GM19324 (cell line): Measurements from ENCODE around the gene ACP2.
A peak's percentile ranks its signal among the peaks of the same experiment; 100 is the strongest.

Experiments
- ATAC-seq: cut with Tn5 transposase; IDR thresholded peaks from one replicate; pipeline ENCODE4 v1.9.1; 2021; ENCODE audit warnings: mild to moderate bottlenecking, moderate library complexity; ENCODE audit not compliant: unreplicated experiment, low FRiP score

ACP2 gene

DNA sequence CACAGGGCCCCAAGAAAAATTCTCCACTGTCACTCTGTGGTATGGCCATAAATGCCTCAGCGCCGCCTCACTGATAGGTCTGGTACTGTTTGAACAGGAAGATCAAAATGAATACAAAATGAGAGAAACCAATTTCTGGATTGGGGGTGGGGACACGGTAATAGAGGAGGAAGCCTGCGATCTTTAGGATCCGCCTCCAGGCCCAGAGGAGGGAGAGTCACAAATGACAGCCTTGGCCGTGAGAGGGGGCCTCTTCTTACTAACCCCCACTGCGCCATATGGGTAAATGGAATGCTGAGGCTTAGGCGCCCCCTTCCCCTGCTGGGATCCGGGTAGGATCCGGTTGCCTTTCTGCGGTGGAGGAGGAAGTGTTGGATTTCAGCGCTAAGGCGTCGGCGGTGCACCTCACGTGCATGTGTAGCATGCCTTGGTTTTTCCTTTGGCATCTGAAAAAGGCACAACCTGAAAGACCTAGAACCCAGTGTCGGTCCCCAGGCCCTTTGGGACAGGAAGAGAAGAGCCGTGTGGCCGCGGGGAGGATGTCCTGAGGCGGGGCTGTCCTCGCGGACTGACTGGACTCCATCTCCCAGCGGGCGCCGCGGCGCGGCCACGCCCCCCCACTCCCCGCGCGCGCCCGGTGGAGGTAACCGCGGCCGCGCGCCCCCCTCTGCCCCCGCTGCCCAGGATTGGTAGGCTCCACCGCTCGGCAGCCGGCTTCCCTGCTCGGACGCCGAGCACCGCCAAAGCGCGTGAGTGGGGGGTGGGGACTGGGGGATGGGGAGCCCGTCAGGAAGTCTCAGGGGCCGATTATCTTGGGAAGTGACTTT is 20.6 kb upstream of the ACP2 start:
- peak; percentile 69 for ATAC-seq

DNA sequence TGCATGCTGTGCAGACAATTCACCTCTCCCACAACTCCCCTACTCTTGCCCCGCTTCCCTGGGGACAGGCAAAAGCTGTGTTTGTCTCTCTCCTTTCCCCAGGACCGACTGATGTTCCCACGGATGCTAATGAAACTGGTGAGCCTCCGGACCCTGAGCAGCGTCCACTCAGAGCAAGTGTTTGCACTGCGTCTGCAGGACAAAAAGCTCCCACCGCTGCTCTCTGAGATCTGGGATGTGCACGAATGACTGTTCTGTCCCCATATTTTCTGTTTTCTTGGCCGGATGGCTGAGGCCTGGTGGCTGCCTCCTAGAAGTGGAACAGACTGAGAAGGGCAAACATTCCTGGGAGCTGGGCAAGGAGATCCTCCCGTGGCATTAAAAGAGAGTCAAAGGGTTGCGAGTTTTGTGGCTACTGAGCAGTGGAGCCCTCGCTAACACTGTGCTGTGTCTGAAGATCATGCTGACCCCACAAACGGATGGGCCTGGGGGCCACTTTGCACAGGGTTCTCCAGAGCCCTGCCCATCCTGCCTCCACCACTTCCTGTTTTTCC is 19.9 kb upstream of the ACP2 start:
- no peak for ATAC-seq

- no peak for ATAC-seq
Measured at GRCh38 chr11:47267876-47268275, 19.3 kb upstream of the ACP2 start.

- no peak for ATAC-seq
Measured at GRCh38 chr11:47264521-47264920, 15.9 kb upstream of the ACP2 start.

DNA sequence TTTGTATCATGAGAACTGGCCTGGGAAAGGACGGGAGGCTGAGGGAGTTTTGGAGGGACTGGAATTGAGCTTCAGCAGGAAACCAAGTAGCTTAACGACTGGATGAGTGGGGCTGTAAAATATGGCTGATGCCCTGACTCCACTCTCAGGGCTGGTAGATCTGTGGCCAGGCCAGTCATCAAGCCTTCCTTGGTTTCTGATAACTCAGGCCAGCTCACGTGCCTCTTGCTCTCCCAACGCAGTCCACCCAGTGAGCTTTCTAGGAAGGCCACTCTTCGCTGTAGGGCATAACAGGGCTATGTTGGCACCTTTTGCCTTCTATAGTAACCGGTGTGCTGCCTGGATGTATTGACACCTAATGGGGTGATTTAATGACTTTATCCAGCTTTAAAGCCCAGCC is 15.5 kb upstream of the ACP2 start:
- no peak for ATAC-seq

DNA sequence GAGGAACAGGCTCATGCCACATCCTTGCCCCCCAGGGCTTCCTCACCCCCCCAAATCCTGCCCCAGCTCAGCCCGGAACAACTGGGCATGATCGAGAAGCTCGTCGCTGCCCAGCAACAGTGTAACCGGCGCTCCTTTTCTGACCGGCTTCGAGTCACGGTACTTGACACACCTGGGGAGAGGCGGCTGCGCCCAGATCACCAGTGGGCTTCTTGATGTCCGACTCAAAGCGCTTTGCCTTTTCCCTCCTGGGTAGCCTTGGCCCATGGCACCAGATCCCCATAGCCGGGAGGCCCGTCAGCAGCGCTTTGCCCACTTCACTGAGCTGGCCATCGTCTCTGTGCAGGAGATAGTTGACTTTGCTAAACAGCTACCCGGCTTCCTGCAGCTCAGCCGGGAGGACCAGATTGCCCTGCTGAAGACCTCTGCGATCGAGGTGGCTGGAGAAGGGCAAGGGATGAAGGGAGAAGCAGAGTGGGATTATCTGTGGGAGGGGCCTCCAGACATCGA is 12.7 kb upstream of the ACP2 start:
- ATAC-seq: no peak

DNA sequence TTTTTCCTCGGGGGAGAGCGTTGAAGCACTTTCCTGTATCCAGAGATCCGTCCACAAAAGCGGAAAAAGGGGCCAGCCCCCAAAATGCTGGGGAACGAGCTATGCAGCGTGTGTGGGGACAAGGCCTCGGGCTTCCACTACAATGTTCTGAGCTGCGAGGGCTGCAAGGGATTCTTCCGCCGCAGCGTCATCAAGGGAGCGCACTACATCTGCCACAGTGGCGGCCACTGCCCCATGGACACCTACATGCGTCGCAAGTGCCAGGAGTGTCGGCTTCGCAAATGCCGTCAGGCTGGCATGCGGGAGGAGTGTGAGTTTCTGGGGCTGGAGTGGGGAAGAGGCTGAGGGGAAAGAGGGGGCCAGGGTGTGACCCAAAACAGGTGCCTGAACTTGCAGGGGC is 11.8 kb upstream of the ACP2 start:
- no peak for ATAC-seq

DNA sequence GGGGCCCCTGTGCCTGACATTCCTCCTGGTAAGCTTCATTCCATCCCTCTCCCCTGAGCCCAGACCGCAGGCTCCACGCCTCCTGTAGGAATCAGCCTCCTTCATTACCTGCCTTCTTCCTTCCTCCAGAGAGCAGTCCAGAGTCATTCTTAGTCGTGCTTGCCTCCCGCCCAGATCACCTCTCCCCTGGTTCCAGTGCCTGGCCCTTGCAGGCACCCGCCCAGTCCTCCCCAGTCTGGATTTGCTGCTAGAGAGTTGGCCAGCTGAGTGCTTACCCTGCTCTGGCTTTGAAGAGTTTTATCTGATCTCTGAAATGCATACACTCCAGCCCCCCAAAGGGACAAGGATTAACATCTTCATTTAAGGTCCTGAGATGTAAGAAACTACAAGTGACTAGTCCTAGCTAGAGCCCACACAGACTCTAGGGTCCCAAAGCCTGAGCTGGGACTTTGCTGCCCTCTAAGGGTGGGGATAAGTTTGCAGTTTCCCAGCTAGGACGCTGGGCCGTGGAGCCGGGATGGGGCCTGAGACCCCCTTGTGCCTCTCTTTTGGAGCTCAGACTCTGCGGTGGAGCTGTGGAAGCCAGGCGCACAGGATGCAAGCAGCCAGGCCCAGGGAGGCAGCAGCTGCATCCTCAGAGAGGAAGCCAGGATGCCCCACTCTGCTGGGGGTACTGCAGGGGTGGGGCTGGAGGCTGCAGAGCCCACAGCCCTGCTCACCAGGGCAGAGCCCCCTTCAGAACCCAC is 10.8 kb upstream of the ACP2 start:
- ATAC-seq: no peak

GRCh38 chr11:47258317-47258902 is 9.8 kb upstream of the ACP2 start:
- ATAC-seq: no peak

GRCh38 chr11:47257517-47258316 is 9.1 kb upstream of the ACP2 start, which contains the start of gene NR1H3:
TSS of gene NR1H3 (plus strand) at chr11:47257996. CDS start at chr11:47259217, 1,221 bp downstream.
- ATAC-seq: no peak

GRCh38 chr11:47257177-47257516 is 8.5 kb upstream of the ACP2 start:
- no peak for ATAC-seq

DNA sequence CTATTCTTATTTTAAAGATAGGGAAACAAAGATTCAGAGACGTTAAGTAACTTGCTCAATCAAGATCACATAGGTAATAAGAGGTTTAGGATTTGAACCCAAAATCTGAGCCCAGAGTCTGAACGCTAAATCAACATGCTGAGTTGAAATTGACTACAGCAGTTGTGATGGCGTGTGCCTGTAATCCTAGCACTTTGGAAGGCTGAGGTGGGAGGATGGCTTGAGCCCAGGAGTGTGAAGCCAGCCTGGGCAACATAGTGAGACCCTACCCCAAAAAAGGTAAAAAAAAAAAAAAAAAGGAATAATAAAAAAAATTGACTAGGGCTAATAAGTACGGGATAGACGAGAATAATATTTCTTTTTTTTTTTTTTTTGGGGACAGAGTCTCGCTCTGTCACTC is 7.8 kb upstream of the ACP2 start:
- no peak for ATAC-seq

- no peak for ATAC-seq
Measured at GRCh38 chr11:47254386-47254785, 5.8 kb upstream of the ACP2 start.

DNA sequence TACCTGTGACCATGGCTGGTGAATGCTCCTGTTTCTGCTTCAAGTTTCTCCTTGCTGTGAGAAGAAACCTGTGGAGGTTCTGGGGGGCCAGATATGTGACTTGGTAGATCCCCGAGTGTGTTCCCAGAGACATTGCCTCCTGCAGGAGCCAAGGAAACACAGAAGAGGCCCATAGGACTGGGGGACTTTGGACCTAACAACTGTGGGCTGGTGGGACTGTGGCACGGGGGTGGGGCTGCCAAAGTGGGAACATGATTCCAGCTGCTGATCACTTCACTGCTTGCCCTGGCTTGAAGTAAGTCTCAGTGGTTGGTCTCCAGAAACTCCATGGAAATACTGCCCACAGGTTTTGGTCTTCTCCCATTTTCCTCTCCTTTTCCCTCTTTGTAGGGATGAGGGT is 5.0 kb upstream of the ACP2 start:
- no peak for ATAC-seq

GRCh38 chr11:47251751-47252150 is 3.1 kb upstream of the ACP2 start:
- ATAC-seq: no peak

- ATAC-seq: no peak
Measured at GRCh38 chr11:47249378-47249715, 733 bp upstream of the ACP2 start.

DNA sequence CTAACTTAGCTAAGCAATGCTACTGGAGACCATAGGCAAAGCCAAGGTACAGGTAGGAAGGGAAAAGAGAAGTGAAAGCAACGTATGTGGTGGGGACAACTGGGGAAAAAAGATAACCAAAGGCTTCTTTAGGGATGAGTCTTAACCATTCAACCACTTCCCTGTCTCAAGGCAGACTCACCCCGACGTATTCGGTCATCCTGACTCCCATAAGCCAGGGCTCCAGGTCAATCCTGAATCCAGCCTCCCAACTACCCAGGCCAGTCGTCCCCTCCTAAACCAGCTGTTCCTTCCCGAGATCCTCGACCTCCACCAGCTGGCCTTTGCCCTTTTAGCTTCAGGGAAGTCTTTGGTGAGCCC is 330 bp downstream of the ACP2 start:
- ATAC-seq: peak; percentile 35

GRCh38 chr11:47247502-47247901 is 1.1 kb downstream of the ACP2 start:
- no peak for ATAC-seq

DNA sequence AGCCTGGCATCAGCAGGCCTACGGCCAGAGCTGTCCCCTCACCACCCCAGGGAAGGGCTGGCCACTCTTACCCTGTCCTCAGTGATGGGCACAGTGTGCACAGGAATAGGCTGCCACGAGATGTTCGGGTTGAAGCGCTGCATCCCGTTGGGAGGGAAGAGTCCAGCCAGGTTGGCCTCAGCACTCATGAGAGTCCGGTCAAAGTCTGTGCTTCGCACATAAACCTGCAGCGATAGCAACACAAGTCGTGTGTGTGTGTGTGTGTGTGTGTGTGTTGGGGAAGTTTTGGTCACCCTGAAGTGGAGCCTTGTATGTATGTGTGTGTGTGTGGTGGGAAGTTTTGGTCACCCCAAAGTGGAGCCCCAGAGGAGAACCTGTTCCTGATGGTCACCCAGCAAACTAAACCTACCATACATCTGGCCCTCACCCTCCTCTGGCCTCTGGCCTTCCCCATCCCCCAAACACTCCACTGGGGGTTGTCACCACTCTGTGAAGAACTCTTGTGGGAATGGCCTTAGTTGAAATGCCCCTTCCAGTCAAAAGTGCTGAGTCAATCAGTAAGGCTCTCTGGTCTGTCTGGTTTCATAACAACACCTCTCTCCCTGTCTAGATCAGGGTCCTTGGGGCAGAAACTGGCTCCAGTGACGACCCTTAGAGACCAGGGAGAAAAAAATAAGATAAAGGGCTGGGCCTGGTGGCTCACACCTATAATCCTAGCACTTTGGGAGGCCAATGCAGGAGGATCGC is 2.8 kb downstream of the ACP2 start:
- no peak for ATAC-seq
